Effector CD4-positive, alpha-beta T cell (primary cell): Measurements from ENCODE around the gene BCL2L2.
"Not testable (repeated sequence)": the region's sequence is repeated elsewhere in the genome, so short reads cannot be mapped to it uniquely, and the experiment has no call there.

Source experiments
- DNase-seq: peaks from one replicate; pipeline ENCODE4 v3.0.0-alpha.2; 2020

The BCL2L2 gene

GRCh38 chr14:23324993-23325392, 18.4 kb downstream of the BCL2L2 start:
- DNase-seq = no peak

GRCh38 chr14:23325746-23326145, 19.1 kb downstream of the BCL2L2 start:
- not testable (repeated sequence) for DNase-seq

- no peak for DNase-seq
Measured at GRCh38 chr14:23326491-23327332, 20.1 kb downstream of the BCL2L2 start.

GRCh38 chr14:23327947-23328744, 21.5 kb downstream of the BCL2L2 start:
- peak; percentile 44 for DNase-seq

GRCh38 chr14:23335623-23336022, 29.0 kb downstream of the BCL2L2 start:
- no peak for DNase-seq

GRCh38 chr14:23339506-23340268, 33.1 kb downstream of the BCL2L2 start:
- no peak for DNase-seq

GRCh38 chr14:23344481-23344880, 37.8 kb downstream of the BCL2L2 start:
- no peak for DNase-seq

- no peak for DNase-seq
Measured at GRCh38 chr14:23345987-23346692, 39.5 kb downstream of the BCL2L2 start.

- DNase-seq = no peak
Measured at GRCh38 chr14:23346693-23347405, 40.2 kb downstream of the BCL2L2 start.

- no peak for DNase-seq
Measured at GRCh38 chr14:23347406-23348296, 41.0 kb downstream of the BCL2L2 start.

GRCh38 chr14:23348297-23348655, 41.6 kb downstream of the BCL2L2 start:
- DNase-seq = no peak

- no peak for DNase-seq
Measured at GRCh38 chr14:23349156-23349845, 42.7 kb downstream of the BCL2L2 start.

GRCh38 chr14:23351681-23352505, 45.3 kb downstream of the BCL2L2 start:
- no peak for DNase-seq

GRCh38 chr14:23352506-23353432, 46.1 kb downstream of the BCL2L2 start, which contains the start of gene SLC22A17:
SLC22A17 (minus strand) TSS chr14:23352887.
- peak; percentile 40 for DNase-seq

- no peak for DNase-seq
Measured at GRCh38 chr14:23353433-23353780, 46.8 kb downstream of the BCL2L2 start.

- DNase-seq = no peak
Measured at GRCh38 chr14:23354990-23355389, 48.4 kb downstream of the BCL2L2 start.

- no peak for DNase-seq
Measured at GRCh38 chr14:23355871-23356435, 49.3 kb downstream of the BCL2L2 start.

GRCh38 chr14:23356662-23357061, 50.0 kb downstream of the BCL2L2 start:
- no peak for DNase-seq
